MM.1S (cell line): Measurements from ENCODE around the gene MRPS9.

Experiments used
- DNase-seq: peaks from one replicate; pipeline ENCODE4 v3.0.0-alpha.2; 2015
- H2AFZ ChIP-seq: fragments of 300-600 bp; sonication (generic); 2 replicates; pipeline ENCODE4 v1.6.0; 2016; ENCODE audit warnings: antibody characterized with exemption, low read length
- H3F3A ChIP-seq: fragments of 300-600 bp; sonication (generic); 2 replicates; pipeline ENCODE4 v1.6.1; 2016; ENCODE audit warnings: mild to moderate bottlenecking, antibody characterized with exemption, low read length, moderate library complexity, mixed read lengths; ENCODE audit not compliant: insufficient read depth
- H3K27ac ChIP-seq: fragments of 300-600 bp; sonication (generic); 2 replicates; pipeline ENCODE4 v1.5.1; 2016; ENCODE audit warnings: mild to moderate bottlenecking, low read length
- H3K27me3 ChIP-seq: fragments of 300-600 bp; sonication (generic); replicated peaks from 2 replicates; pipeline ENCODE4 v1.6.0; 2016; ENCODE audit warnings: low read length; ENCODE audit not compliant: insufficient read depth
- H3K36me3 ChIP-seq: fragments of 300-600 bp; sonication (generic); replicated peaks from 2 replicates; pipeline ENCODE4 v1.6.1; 2016; ENCODE audit warnings: mild to moderate bottlenecking, low read length, mixed read lengths; ENCODE audit not compliant: insufficient read depth
- H3K4me1 ChIP-seq: fragments of 300-600 bp; sonication (generic); 2 replicates; pipeline ENCODE4 v1.6.1; 2016; ENCODE audit warnings: low read length, mixed read lengths
- H3K4me2 ChIP-seq: fragments of 300-600 bp; sonication (generic); 2 replicates; pipeline ENCODE4 v1.6.0; 2016; ENCODE audit warnings: low read depth, low read length
- H3K4me3 ChIP-seq: fragments of 300-600 bp; sonication (generic); 2 replicates; pipeline ENCODE4 v1.5.1; 2016; ENCODE audit warnings: low read length, mixed read lengths
- H3K79me2 ChIP-seq: fragments of 300-600 bp; sonication (generic); 2 replicates; pipeline ENCODE4 v1.6.1; 2016; ENCODE audit warnings: mixed run types, low read length, mixed read lengths
- H3K9ac ChIP-seq: fragments of 300-600 bp; sonication (generic); 2 replicates; pipeline ENCODE4 v1.6.1; 2016; ENCODE audit warnings: low read length, mixed read lengths
- H3K9me2 ChIP-seq: fragments of 300-600 bp; sonication (generic); replicated peaks from 2 replicates; pipeline ENCODE4 v1.6.1; 2016; ENCODE audit warnings: mild to moderate bottlenecking, low read length, mixed read lengths; ENCODE audit not compliant: insufficient read depth
- H3K9me3 ChIP-seq: fragments of 300-600 bp; sonication (generic); replicated peaks from 2 replicates; pipeline ENCODE4 v1.6.1; 2016; ENCODE audit warnings: mild to moderate bottlenecking, low read length, mixed read lengths; ENCODE audit not compliant: insufficient read depth
- H4K20me1 ChIP-seq: fragments of 300-600 bp; sonication (generic); 2 replicates; pipeline ENCODE4 v1.6.1; 2016; ENCODE audit warnings: mild to moderate bottlenecking, low read length, moderate library complexity, mixed read lengths; ENCODE audit not compliant: insufficient read depth
- CTCF ChIP-seq: fragments of 300-600 bp; sonication (generic); IDR thresholded peaks from 2 replicates; pipeline ENCODE4 v1.5.1; 2016; ENCODE audit warnings: antibody characterized with exemption, low read length, mixed read lengths
- EZH2 ChIP-seq: fragments of 300-600 bp; sonication (generic); optimal IDR thresholded peaks from 2 replicates; pipeline ENCODE3; 2017; ENCODE audit warnings: low read depth, mild to moderate bottlenecking, antibody characterized with exemption, low read length, mixed read lengths
- EZH2phosphoT487 ChIP-seq: fragments of 300-600 bp; sonication (generic); IDR thresholded peaks from 2 replicates; pipeline ENCODE4 v1.6.1; 2018; ENCODE audit warnings: antibody characterized with exemption, low read length

MRPS9 gene

GRCh38 chr2:105056245-105056644, 18.4 kb downstream of the MRPS9 start:
- DNase-seq: no peak

GRCh38 chr2:105057005-105057404, 19.1 kb downstream of the MRPS9 start:
- TF ChIP-seq CTCF: no peak
- no peak for TF ChIP-seq EZH2phosphoT487
- TF ChIP-seq EZH2: no peak
- Histone ChIP-seq H3K27me3 (no peaks in the 10 kb centered on the region), H3K79me2 (no peaks in the 10 kb centered on the region), H3F3A (no peaks in the 10 kb centered on the region), H3K9ac (no peak overlapping the region), H3K9me3 (no peaks in the 10 kb centered on the region), H3K4me2 (no peak overlapping the region), H2AFZ (no peak overlapping the region), H3K27ac (no peak overlapping the region), H3K36me3 (no peaks in the 10 kb centered on the region), H3K4me1 (no peaks in the 10 kb centered on the region), H4K20me1 (no peaks in the 10 kb centered on the region), H3K9me2 (no peaks in the 10 kb centered on the region), H3K4me3 (no peak overlapping the region)
- no peak for DNase-seq

More at GRCh38 chr2:105056245-105056644, 18.4 kb downstream of the MRPS9 start:
- no peak for TF ChIP-seq EZH2phosphoT487
- no peak for TF ChIP-seq CTCF
- no peak for TF ChIP-seq EZH2
- H3K36me3 ChIP-seq: no peaks in the 10 kb centered on the region
- no peaks in the 10 kb centered on the region for H3K4me1 ChIP-seq
- no peak overlapping the region for H3K9ac ChIP-seq
- no peaks in the 10 kb centered on the region for H4K20me1 ChIP-seq
- no peak overlapping the region for H2AFZ ChIP-seq
- H3K4me2 ChIP-seq: no peak overlapping the region
- H3K4me3 ChIP-seq: no peak overlapping the region
- H3K9me3 ChIP-seq: no peaks in the 10 kb centered on the region
- H3K27ac ChIP-seq: no peak overlapping the region
- H3K79me2 ChIP-seq: no peaks in the 10 kb centered on the region
- H3K9me2 ChIP-seq: no peaks in the 10 kb centered on the region
- H3K27me3 ChIP-seq: no peaks in the 10 kb centered on the region
- H3F3A ChIP-seq: no peaks in the 10 kb centered on the region

GRCh38 chr2:105061560-105061959, 23.7 kb downstream of the MRPS9 start:
- no peak overlapping the region for H2AFZ ChIP-seq
- no peak overlapping the region for H3K4me3 ChIP-seq
- no peaks in the 10 kb centered on the region for H3F3A ChIP-seq
- no peak for DNase-seq
- H3K9ac ChIP-seq: no peak overlapping the region
- H3K36me3 ChIP-seq: no peaks in the 10 kb centered on the region
- H3K4me1 ChIP-seq: no peaks in the 10 kb centered on the region
- no peak overlapping the region for H3K27ac ChIP-seq
- no peaks in the 10 kb centered on the region for H3K79me2 ChIP-seq
- H3K9me3 ChIP-seq: no peaks in the 10 kb centered on the region
- H4K20me1 ChIP-seq: no peaks in the 10 kb centered on the region
- no peak for TF ChIP-seq CTCF
- TF ChIP-seq EZH2: no peak
- TF ChIP-seq EZH2phosphoT487: no peak
- no peak overlapping the region for H3K4me2 ChIP-seq
- no peaks in the 10 kb centered on the region for H3K9me2 ChIP-seq
- H3K27me3 ChIP-seq: no peaks in the 10 kb centered on the region
